Measurements from ENCODE around the gene TMEM89. TPM values are rescaled to one million over a fixed set of nuclear protein-coding genes. Genes with fewer than 3 reads are reported as not detected.

Gene TMEM89
- total and polyA plus RNA-seq, 9 donors = not detected

DNA sequence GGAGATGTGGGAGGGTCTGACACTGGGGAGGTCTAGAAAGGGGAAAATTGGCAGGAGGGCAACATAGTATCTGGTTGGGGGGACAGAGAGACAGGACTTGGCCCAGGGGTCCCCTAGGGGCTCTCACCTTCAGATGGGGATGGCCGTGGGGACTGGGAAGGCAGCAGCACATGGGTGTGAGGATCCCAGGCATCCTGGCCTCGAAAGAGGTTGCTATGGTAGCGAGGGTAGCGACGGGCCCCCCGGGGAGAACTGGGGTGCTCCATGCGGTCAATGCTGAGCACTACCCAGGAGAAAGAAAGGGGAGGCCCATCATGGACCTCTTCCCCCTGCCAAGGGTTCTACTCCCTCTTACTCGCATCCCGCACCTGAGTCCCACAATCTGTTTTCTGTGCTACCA lies 26.1 kb upstream of the TMEM89 start:
- Histone ChIP-seq H3K27ac (no peak overlapping the region), H3K4me3 (no peak overlapping the region), H3K9me3 (no peaks in the 10 kb centered on the region), H3K36me3 (no peaks in the 10 kb centered on the region), H3K27me3 (no peaks in the 10 kb centered on the region), H3K4me1 (ENCODE audit: insufficient read depth) (no peaks in the 10 kb centered on the region)
- DNase-seq = no peak
- intact Hi-C loops (cut with DNase I) = no loop called here
- TF ChIP-seq EP300 (IDR thresholded peaks at IDR 0.05) (no peak), POLR2A (IDR thresholded peaks at IDR 0.05) (no peak)
- TF ChIP-seq, protein P1, sequence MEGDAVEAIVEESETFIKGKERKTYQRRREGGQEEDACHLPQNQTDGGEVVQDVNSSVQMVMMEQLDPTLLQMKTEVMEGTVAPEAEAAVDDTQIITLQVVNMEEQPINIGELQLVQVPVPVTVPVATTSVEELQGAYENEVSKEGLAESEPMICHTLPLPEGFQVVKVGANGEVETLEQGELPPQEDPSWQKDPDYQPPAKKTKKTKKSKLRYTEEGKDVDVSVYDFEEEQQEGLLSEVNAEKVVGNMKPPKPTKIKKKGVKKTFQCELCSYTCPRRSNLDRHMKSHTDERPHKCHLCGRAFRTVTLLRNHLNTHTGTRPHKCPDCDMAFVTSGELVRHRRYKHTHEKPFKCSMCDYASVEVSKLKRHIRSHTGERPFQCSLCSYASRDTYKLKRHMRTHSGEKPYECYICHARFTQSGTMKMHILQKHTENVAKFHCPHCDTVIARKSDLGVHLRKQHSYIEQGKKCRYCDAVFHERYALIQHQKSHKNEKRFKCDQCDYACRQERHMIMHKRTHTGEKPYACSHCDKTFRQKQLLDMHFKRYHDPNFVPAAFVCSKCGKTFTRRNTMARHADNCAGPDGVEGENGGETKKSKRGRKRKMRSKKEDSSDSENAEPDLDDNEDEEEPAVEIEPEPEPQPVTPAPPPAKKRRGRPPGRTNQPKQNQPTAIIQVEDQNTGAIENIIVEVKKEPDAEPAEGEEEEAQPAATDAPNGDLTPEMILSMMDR (IDR thresholded peaks at IDR 0.05) = no peak
- 81 to 83% (median 83%) methylated on average over 9 of the region's 9 CpGs for WGBS, 3 donors

DNA sequence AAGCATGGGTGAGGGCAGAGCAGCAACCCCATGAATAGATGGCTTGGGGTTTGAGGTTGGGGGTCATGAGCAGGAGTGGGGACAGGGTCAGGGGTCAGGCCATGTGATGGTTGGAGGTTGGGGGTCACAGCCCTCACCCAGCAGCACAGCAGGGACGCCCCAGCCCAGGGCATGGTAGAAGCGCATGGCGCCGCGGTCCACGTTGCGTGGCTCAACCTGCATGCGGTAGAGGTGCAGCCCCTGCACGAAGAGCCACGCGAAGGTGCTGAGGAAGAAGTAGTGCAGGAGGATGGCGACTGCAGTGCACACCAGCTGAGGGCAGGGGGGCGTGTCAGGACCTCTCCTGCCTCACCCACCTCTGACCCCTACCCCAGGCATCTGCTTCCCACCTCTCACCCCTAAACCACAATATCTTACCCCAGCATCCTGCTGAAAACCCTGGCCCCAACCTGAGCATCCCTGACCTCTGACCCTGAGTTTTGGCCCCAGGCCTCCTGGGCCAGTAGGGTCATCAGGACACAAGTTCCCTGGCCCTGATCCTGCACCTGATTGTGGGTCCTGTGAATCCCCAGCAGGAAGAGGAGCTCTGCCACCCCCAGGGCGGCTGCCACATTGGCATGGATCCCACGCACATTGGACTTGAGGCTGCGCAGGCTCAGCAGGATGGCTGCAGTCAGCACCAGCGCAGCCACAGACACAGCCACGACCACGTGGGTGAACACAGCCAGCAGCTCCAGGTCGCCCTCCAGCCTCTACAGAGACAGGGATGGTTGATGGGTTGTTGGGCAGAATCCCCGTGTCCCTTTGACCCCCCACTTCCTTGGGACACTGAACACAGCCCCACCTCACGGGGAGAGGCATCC lies 23.6 kb upstream of the TMEM89 start:
- no peaks in the 10 kb centered on the region for H3K27me3 ChIP-seq
- no peak for TF ChIP-seq EP300 (IDR thresholded peaks at IDR 0.05)
- DNase-seq = no peak
- H3K4me3 ChIP-seq = no peak overlapping the region
- WGBS, 3 donors = 90 to 94% (median 91%) methylated on average over 17 to 22 of the region's 22 CpGs
- intact Hi-C loops (cut with DNase I) = no loop called here
- H3K4me1 ChIP-seq (ENCODE audit: insufficient read depth) = no peaks in the 10 kb centered on the region
- H3K9me3 ChIP-seq = no peaks in the 10 kb centered on the region
- H3K27ac ChIP-seq = no peak overlapping the region
- no peaks in the 10 kb centered on the region for H3K36me3 ChIP-seq

DNA sequence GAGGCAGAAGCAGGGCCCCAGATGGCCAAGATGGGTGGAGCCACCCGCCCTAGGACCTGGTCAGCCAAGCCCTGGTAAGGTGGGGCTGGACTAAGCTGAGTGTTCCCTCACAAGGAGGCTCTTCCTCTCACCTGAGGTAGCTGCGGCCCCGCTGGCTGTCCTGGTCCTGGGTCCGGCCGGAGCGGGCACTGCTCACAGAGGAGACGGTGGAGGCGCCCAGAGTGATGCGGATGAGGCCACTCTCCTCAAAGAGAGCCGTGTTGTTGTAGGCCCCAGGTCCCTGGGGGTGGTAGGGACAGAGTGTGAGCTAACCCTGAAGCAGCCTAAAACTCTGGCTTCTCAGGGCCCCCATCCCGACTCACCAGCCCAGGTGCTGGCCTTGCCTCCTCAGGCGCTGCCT lies 21.0 kb upstream of the TMEM89 start:
- no peaks in the 10 kb centered on the region for H3K27me3 ChIP-seq
- H3K4me3 ChIP-seq = no peak overlapping the region
- 89 to 92% (median 89%) methylated on average over 10 to 12 of the region's 12 CpGs for WGBS, 3 donors
- H3K36me3 ChIP-seq = no peaks in the 10 kb centered on the region
- TF ChIP-seq POLR2A (IDR thresholded peaks at IDR 0.05) (no peak), EP300 (IDR thresholded peaks at IDR 0.05) (no peak)
- TF ChIP-seq, protein P1 (IDR thresholded peaks at IDR 0.05) = no peak
- no peaks in the 10 kb centered on the region for H3K4me1 ChIP-seq (ENCODE audit: insufficient read depth)
- H3K9me3 ChIP-seq = no peaks in the 10 kb centered on the region
- H3K27ac ChIP-seq = no peak overlapping the region
- DNase-seq = no peak
- intact Hi-C loops (cut with DNase I) = no loop called here

DNA sequence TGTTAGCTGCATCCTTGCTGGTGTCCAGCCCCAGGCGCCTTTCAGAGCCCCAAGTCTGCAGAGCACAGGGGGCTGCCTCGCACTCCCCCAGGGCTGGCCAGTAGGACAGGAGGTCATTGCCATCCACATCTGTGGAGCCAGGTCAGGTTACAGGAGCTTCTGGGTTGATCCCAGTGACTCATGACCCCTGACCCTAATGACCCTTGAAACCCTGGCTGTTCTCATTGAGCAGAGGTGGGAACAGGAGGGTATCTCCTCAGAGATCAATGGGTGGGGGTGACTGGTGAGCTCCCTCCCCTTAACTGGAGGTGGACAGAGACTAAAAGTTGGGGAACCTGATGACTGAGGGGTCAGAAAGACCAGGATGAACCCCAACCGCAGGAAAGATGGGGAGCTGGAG lies 19.8 kb upstream of the TMEM89 start:
- Histone ChIP-seq H3K4me1 (ENCODE audit: insufficient read depth) (no peaks in the 10 kb centered on the region), H3K27ac (no peak overlapping the region), H3K4me3 (no peak overlapping the region), H3K9me3 (no peaks in the 10 kb centered on the region), H3K36me3 (no peaks in the 10 kb centered on the region), H3K27me3 (no peaks in the 10 kb centered on the region)
- intact Hi-C loops (cut with DNase I) = no loop called here
- 89 to 95% (median 93%) methylated on average over 3 of the region's 3 CpGs for WGBS, 3 donors
- DNase-seq = no peak
- TF ChIP-seq, protein P1 (IDR thresholded peaks at IDR 0.05) = no peak
- TF ChIP-seq EP300 (IDR thresholded peaks at IDR 0.05) (no peak), POLR2A (IDR thresholded peaks at IDR 0.05) (no peak)

DNA sequence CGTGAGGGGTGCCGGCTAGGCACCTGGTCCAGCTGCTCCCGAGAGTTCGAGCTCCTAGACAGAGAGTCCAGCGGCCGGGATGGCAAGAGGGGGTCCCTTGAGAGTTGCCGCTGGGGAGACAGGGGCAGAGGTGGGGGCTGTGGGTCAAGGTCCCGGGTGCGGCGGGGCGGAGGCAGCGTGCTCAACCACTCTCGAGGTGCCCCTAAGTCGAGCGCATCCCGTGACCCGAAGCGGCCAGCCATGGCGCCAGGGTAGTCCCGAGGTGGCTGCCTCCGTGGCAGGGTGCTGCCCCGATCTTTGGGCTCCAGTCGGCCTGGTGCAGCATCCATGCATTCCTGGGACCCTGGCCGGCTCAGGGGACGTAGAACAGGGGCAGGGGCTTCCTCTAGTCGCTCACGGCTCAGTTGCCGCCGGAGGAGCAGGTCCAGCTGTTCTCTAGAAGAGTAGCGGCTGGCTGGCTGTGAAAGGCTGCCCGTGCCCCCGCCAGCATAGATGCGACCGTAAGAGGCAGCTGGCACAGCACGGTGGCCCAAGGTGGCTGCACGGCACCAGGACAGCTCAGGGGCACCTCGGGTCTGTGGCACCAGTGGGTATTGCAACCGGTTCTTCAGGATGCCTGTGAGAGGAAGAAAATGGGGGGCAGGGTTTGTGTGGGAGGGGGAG lies 18.5 kb upstream of the TMEM89 start:
- H3K9me3 ChIP-seq = no peaks in the 10 kb centered on the region
- 84 to 91% (median 88%) methylated on average over 23 to 38 of the region's 38 CpGs for WGBS, 3 donors
- DNase-seq = no peak
- no peaks in the 10 kb centered on the region for H3K36me3 ChIP-seq
- H3K4me1 ChIP-seq (ENCODE audit: insufficient read depth) = peaks cover 3% of the 10 kb centered on the region
- no peak overlapping the region for H3K4me3 ChIP-seq
- H3K27me3 ChIP-seq = no peaks in the 10 kb centered on the region
- intact Hi-C loops (cut with DNase I) = no loop called here
- no peak for TF ChIP-seq POLR2A (IDR thresholded peaks at IDR 0.05)
- TF ChIP-seq, protein P1 (IDR thresholded peaks at IDR 0.05) = no peak
- no peak for TF ChIP-seq EP300 (IDR thresholded peaks at IDR 0.05)
- no peak overlapping the region for H3K27ac ChIP-seq
